ENCODE results near the gene ASCL4.

DNA sequence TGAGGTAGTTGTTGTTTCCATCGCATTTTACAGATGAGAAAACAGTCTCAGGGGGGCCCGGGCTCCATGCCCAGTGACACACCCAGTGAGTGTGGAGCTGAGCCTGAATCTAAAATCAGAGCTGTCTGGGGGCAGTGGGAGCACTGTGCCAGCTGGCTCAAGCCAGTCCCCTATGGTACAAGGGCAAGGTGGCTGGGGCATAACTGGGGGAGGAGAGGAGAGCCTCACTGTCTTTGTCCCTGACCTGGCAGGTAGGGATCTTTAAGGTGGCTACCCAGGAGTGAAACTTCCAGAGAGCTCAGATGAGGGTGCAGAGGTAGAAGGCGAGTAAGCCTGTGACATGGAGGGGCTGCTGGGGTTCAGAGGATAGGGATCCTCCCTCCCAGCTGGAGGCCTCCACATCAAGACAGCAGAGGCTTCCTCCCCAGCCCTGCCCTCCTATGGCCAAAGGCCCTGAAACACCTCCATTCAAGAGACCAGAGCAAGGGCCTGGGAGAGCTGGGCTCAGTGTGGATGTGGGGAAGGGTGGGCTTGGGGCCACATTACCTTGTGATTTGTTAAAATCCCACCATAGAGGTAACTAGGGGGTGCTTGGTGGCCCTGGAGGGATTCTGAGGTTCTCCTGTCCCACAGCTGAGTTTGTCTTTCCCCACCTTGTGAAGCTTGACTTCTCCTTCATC, 33.1 kb downstream of the ASCL4 start:
- TF ChIP-seq, protein P1, sequence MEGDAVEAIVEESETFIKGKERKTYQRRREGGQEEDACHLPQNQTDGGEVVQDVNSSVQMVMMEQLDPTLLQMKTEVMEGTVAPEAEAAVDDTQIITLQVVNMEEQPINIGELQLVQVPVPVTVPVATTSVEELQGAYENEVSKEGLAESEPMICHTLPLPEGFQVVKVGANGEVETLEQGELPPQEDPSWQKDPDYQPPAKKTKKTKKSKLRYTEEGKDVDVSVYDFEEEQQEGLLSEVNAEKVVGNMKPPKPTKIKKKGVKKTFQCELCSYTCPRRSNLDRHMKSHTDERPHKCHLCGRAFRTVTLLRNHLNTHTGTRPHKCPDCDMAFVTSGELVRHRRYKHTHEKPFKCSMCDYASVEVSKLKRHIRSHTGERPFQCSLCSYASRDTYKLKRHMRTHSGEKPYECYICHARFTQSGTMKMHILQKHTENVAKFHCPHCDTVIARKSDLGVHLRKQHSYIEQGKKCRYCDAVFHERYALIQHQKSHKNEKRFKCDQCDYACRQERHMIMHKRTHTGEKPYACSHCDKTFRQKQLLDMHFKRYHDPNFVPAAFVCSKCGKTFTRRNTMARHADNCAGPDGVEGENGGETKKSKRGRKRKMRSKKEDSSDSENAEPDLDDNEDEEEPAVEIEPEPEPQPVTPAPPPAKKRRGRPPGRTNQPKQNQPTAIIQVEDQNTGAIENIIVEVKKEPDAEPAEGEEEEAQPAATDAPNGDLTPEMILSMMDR (conservative IDR thresholded peaks at IDR 0.05; ENCODE audit: low read length) = no peak
- no peak for TF ChIP-seq EZH2phosphoT487 (IDR thresholded peaks at IDR 0.05; ENCODE audit: borderline replicate concordance)

Measured in Loucy (cell line).